ENCODE measurements around the gene GFRA1.
"Not testable (repeated sequence)": the region's sequence is repeated elsewhere in the genome, so short reads cannot be mapped to it uniquely, and the experiment has no call there.

Gene GFRA1

DNA sequence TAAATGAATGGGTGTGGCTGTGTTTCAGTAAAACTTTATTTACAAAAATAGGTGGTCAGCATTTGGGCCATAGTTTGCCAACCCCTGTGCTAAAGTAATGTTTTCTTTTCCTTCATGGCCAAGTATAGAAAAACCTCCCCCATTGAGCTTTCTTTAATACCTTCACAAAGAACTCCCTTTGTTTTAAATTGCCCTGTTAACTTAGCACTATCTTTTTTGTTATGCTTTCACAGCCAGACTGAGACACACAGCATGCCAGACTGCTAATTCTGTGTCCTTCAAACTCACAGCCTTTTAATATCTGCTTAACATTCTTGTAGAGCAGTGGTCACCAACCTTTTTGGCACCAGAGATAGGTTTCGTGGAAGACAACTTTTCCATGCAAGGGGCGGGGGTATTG, 78.0 kb downstream of the GFRA1 start:
- no peak for FAIRE-seq

DNA sequence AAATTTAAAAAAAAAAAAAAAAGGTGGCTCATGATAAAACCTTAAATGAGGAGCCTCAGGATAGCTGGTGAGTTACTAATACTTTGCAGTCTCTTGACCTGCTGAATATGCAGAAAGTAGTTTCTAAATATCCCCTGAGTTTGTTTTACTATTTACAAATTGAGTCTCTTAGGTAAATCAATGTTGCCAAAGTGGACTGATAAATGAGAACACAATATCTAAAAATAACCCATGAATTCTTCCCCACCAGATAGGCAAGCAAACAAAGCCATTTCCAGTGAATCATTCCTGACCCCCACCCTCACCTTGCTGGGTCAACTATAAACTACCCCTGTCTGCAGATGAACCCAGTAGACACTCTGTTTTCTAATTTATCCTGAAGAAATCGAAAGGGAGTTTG, 78.9 kb downstream of the GFRA1 start:
- FAIRE-seq: no peak

DNA sequence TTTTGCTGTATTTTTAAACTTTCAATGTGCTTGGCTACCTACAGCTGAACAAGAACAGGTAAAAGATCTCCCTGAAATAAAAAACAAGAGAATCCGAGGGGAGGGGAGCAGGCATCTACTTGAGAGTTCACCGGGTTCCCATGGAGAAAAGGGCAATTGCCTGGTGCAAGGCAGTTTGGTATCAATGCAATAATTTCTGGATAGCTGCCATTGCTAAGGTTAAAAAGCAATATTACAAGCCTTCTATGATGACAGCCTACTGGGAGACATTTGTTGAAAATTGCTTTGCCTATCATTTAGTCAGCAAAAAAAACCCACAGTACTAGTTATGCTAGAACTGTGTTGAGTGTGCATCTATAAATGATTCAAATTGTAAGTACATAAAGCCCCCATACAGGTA, 82.1 kb downstream of the GFRA1 start:
- FAIRE-seq: no peak

DNA sequence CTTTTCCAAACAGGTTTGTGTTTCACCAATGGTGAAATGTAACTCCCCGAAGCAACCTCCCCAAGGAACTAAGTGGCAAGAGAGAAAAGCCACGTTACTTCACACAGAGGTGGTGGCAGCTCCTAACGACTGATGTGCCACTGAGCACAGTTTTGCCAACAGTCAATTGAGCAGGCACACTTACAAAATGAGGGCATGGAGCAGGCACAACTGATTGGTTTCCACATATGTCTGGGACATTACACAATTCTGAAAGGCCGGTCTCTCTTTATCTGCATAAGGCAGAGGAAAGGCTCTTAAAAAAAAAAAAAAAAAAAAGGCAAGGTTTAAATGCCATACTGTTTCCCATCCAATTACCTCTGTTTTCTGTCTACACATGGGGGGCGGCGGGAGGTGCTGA, 86.7 kb downstream of the GFRA1 start:
- no peak for FAIRE-seq

DNA sequence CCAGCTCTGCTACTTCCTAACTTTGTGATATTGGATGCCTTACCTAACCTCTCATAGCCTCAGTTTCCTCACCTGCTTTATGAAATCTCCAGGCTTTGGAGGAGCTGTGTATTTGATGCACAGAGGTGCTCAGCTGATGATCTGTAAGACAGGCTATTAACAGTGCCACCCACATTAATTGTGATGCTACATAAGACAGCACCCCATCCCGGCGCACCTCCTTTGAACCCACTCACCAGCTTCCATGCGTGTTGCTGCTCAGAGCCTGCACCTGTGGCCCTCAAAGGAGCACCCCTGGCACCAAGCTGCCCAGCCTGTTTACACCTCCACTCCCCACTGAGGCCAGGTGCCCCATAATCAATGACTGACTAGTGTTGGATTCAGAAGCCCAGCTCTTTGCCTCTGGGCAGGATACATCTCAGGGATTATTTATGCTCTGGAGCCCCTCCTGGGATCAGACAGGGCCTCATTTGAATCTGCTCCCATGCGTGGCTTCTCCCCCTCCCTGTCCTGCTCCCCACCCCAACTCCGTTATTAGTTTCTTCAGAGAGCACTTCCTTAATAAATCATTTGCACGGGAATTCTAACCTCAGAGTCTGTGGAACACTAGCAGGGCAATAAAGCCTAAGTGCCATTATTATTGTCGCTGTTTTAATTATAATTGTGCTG, 87.7 kb downstream of the GFRA1 start:
- no peak for FAIRE-seq

DNA sequence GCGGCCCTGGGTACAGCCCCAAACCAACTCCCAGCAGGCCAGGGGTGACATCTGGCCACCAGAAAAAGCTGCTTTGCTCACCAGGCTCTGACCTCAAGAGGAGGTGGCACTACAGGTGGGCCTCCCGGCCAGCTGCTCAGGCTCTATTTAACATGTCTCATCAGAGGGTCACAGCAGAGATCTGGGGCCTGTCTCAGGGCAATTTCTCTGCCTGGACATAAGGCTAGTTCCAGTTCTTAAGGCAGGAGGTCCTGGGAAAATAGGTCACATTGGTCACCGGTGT, 88.6 kb downstream of the GFRA1 start:
- no peak for FAIRE-seq

DNA sequence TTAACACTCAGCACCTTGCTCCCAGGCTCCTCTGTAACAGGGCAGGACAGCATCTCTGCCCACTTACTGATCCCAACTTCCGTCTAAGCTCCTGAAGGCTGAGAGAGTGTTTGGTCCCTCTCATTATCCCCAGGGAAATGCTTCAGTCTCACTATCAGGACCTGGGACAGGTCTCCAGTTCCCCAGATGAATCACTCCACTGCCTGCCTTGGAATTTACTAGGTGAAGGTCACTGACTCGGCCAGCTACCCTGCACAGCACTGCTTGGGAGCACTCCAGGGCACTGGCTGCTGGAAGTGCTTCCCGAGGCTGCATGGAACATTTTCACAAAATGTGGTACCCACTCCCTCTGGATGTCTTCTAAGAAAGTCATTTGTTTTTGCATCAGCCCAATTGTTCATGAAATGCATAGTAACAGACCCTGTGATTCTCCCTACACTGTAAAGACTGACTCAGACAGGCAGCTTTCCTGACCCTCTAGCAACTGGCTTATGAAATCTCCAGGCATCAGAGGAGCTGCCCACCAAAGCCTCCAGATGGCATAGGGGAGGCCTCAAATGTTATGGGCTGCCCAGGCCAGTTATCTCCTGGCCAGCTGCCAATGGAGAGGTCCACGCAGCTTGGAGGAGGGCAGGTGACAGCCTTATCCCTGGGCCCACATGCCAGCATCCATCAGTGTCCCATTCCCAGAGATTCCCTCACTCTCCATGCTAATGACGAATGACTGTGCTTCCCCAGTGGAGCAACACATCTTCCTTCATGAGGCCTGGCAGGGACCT, 89.1 kb downstream of the GFRA1 start:
- FAIRE-seq: no peak

DNA sequence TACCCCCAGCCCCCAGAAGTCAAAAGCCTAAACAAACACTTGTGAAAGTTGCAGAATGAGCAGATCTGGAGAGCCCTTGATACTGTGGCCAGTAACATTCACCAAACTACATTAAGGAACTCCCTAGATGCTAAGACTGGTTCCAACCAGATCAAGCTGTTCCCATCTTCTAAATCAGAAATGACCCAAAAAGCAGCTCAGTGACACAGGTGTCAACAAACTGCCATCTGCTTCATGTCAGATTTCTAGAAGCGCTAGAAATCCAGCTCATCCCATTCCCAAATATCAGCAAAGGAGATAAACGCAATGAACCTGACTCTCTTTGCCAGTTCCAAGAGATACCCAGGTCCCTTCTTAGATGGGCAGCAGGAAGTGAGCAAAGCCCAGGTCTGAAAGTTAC, 90.6 kb downstream of the GFRA1 start:
- no peak for FAIRE-seq

DNA sequence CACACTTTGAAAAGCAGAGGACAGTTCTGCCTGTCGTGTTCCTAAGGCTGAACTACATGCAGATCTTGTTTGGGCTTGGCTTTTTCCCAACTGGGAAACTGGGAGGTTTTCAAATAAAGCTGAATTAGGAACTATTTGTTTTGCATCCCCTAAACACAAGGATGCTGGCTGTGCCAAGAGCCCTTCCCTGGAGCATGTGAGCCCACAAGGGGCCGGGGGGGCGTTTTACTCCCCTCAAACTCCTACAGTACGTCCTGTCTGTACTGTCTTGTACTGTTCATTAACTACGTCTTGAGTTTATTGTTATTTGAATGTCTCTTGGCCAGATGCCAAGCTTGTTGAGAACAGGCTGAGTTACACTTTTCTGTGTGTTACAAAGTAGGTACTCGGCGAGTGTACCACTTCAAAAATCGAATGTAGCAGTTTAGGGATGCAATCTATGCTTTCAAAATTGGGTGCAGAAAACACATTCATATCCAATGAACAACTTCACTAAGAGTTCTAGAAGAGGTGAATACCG, 94.9 kb downstream of the GFRA1 start:
- FAIRE-seq: no peak

DNA sequence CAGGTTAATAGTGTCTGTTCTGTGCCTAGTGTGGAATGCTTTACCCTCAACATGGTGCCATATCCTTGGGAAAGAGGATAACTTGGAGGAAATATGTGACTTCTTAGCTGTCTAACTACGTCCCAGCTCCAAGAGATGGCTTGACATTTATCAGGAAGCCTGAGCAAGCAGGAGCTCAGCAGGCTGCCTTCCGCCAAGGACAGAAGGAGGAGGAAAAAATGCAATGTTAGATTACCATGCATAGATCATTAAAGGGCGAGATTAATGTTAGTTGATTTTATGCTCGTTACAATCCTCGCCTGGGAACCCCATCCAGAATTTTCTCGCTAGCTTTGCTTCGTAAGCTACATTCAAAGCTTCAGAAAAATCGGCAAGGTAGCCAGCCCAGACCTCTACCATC, 97.8 kb downstream of the GFRA1 start:
- FAIRE-seq: no peak

DNA sequence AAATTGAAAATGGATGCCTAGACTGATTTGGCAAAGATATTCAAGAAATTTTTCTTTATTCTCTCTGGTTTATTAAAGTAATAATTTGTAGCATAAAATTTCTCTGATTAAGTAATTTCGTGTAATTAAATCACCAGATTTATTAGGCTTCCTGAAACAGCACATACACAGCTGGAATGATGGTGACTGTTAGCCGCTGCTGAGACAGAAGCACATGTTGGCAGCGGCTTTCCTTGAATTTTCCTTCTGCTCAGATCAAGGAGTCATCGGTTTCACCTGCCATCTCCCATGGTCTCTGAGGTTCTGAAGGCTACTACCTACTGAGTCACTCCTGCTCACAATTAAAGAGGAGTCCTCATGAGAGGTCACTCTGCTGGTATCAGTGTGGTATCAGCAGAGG, 101.5 kb downstream of the GFRA1 start:
- FAIRE-seq: no peak

DNA sequence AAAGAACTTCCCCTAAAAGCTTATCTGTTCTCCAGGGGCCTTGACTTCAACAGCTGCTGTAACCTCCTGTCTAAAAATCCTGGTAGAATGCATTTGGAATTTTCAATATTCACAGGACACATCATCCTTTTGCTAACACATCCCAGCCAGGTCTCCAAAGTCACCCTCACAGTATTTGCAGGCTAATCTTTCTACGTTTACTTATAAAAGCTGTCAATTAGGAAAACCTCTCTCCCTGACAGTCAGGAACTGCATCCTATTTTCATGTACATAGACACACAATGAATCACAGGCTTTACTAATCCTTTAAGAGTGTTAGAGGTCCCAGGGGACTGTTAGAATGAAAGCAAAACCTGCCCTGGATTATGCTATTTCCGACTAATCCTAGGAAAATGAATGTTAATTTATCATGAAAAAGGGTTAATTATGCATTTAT, 102.2 kb downstream of the GFRA1 start:
- no peak for FAIRE-seq

DNA sequence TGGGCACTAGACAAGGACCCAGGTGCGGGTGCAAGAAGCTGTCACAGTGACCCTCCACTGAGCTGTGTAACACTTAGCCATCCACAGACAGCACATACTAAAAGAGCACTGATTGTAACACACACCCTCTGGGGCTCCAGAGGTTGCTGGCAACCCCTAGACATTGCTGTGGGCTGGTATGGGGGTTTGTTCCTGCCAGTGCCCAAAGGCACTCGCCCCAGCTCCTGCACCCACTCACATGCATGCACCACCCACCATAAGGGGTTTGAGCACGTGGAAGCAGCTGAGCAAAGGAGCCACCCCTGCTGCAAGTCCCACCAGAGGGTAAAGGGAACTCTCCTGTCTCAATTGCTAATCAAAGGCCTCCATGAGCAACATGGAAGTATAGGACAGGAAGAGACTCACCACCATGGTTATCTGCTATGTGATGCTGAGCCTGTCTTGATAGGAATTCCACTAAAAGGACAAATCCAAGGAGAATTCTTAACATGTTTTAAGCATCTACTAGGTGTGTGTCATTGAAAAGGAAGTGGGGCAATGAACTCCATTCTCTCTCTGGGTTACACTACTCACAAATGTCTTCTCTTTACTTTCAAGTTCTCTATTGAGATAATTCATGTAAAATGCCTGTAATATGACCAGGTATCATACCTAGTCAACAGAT, 103.1 kb downstream of the GFRA1 start:
- no peak for FAIRE-seq

DNA sequence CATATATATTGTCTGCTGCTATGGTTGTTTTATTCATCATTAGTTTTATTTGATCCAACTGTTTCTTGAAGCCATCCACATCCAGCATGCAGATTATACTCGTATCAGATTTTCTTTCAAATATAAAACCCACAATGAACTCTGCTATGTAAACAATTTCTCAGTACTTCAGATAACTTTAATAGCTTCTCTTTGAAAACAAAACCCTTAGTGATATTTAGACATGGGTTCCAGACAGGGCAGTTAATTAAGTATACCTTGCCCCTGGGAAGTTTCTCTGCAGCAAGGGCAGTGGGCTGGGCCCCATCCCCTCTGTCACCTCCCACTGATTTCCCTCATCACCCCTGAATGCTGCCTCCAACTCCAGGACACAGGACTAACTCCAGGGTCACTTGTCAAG, 104.3 kb downstream of the GFRA1 start:
- FAIRE-seq: no peak

DNA sequence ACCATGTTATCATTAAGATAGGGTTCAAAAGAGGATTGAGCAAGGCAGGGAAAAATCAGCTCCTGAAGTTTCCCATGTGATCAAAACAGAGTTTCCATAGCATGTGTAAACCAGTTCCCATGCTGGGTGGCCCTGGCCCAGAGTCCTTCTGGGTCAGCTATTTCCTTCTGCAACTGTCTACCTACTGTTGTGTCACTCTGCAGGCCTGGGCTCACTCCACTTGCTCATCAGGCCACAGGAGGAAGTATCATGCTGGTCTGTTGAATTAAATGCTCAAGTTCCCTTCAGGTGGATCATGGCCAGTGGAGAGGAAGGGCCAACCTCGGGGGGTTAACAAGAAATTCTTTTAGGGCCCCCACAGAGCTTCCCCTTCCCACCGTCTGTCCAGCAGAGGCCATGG, 104.7 kb downstream of the GFRA1 start:
- FAIRE-seq: no peak

DNA sequence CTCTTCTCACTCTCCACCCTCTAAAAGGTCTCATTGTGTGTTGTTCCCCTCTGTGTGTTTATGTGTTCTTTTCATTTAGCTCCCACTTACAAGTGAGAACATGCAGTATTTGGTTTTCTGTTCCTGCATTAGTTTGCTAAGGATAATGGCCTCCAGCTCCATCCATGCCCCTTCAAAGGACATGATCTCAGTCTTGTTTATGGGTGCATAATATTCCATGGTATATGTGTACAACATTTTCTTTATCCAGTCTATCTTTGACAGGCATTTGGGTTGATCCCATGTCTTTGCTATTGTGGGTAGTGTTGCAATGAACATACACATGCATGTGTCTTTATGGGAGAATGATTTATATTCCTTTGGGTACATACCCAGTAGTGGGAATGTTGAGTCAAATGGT, 107.1 kb downstream of the GFRA1 start:
- FAIRE-seq: not testable (repeated sequence)

DNA sequence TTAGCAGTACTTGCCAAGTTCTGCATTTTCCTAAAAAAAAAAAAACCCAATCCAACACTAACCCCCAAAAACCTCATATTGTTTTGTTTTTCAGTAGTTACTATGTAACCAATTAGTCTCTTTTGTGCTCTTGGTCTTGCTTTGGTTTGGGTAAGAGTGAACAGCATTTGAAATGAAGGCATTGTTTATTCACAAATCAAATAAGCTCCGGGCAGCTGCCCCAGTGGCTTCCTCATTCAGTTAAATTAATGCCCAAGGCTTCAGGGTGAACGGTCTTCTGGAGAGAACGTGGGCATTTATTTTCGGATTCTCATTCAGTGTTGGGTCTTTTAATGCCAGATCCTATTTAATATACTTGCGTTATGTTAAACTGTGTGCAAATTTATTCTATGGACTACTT, 108.7 kb downstream of the GFRA1 start:
- FAIRE-seq: no peak

DNA sequence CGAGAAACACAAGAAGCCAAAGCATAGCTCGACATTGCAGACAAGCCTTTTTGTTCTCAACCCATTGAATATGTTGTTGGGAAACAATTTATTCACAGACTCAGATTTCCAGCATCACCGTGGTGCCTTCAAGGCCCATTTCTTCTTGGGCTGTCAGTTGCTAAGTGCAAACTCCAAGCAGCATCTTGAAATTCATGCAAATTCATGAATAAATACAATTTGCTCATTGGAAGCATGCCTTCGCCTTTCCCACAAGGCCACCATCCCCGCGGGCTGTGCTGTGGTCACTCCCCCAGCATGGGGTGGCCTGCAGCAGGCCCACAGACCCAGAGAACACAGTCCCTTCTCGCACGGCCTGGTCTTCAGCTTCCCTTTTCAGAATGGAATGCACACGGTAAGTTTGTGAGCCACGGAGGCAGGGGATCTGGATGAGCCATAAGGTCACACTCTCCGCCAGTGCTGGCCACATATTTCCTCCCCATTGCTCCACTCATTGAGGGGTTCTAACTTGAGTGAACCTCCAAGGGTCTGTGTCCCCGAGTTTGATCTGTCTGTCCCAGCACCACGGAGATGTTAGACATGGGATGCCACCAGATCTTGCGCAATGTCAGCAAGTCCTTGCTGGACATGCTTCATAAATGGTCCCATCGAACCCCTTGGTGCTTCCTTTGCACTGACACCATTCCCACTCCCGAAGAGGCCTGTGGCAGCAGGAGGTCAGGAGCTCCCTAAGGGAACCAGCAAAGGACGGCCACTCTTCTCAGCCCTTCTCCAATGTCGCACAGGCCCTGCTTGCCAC, 109.5 kb downstream of the GFRA1 start:
- no peak for FAIRE-seq

DNA sequence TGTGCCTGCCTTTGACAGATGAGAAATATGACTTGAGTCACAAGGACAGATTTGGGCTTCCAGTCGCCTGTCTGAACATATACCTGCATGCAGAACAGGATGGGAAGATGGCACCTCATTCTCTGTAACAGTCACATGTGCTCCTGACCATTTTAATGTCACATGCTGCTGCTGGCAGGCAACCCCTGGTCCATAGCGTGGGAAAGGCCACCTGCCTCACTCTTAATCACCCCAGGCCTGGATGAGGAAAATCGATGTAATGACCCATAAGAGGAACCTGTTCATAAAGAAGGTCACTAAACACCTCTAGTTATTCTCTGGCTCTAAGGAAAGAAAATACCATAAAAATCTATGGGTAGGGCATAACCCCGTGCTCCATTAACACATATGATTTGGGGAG, 110.2 kb downstream of the GFRA1 start:
- no peak for FAIRE-seq

DNA sequence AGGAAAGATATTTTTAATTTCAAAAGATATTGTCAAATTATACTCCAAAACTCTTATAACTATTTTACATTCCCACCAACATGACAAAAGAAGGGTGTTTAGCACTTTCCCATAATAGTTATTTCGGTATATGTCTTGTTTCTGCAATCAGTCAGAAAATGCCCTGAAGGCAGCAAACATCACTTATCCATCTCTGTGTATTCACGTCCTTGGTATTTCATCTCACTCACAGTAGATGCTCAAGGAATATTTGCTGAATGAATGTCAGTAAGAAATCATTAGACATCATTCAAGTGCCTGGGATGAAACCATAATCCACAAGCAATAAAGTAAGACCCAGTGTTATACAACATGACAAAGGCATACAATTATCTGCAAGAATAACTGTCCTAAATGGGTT, 112.7 kb downstream of the GFRA1 start:
- FAIRE-seq: no peak

DNA sequence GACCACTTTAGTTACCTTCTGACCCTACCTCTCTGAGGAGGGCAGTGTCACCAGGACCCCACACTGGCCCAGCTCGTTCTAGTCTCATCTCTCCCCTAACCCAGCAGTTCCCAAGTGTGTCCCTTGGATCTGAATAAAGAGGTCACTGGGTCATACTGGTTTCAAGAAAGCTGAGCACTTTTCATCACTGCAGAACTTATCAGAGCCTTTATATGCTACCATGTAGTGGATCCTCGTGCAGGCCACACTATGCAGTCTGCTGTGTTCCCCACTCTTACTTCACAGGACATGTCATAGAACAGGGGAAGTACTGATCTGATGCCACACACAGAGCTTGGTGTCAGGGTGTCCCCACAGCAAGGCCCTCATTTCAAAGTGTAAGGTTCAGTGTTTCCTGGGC, 113.8 kb downstream of the GFRA1 start:
- no peak for FAIRE-seq

DNA sequence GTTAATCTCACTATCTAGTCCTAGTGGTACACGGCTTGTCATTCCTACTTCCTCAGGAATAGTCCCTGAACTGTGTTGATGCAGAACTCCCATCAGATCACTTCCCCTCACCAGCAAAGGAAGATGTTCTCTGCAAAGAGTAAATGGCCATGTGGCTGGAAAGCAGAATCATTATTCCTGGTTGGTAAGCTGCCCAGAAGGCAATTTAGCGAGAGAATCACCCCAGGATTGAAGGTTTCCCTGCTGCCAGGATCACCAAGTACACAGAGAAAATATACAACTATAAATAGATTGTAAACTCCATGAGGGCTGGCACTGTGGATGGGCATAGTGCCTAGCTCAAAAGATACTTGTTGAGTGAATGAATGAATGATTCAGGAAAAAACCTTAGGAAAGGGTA, 115.0 kb downstream of the GFRA1 start:
- FAIRE-seq: no peak

DNA sequence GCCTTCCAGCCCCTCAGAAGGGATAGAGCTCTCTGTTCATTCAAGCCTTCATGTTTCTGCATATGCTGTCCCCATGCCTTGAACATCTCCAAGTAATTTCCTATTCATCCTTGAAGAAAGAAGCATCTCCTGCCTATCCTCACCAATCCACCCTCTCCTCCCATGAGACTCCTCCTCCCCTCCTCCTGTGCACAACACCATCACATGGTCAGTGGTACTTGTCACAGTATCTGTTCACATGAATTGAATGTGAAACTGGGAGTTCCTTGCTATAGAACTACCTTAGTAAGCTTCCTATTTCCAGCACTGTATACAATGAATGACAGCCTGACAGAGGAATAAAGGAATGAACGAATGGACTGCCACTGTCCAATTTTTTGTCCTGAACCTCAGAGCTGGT, 115.5 kb downstream of the GFRA1 start:
- no peak for FAIRE-seq
